Superior temporal gyrus (tissue), 1 donor: ENCODE measurements around the gene TMEM214.

ENCODE experiments used
- DNase-seq: peaks from one replicate; pipeline ENCODE4 v3.0.0-alpha.2; 2016; ENCODE audit errors: extremely low spot score

The TMEM214 gene

GRCh38 chr2:27010139-27010538 is 22.6 kb upstream of the TMEM214 start:
- no peak for DNase-seq

DNA sequence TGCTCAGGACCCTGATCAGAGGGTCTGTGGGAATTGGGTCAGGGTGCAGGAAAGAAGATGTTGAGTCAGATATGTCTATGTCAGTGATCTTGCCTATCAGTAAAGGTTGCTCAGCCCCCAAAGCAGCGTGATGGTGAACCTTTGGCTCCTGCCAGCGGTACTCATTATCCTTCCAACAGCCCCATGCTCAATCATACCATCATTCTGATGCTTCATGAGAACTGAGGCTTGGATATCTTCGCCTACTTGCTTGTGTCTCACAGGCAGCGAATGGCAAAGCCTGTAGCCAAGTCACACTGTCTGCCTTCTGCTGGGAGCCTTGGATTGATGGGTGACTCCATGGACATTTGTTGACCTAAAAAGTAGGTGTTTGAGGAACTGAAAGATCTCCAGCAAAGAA is 19.0 kb upstream of the TMEM214 start:
- DNase-seq = no peak

GRCh38 chr2:27014771-27015433 is 17.9 kb upstream of the TMEM214 start:
- peak; percentile 40 for DNase-seq

DNA sequence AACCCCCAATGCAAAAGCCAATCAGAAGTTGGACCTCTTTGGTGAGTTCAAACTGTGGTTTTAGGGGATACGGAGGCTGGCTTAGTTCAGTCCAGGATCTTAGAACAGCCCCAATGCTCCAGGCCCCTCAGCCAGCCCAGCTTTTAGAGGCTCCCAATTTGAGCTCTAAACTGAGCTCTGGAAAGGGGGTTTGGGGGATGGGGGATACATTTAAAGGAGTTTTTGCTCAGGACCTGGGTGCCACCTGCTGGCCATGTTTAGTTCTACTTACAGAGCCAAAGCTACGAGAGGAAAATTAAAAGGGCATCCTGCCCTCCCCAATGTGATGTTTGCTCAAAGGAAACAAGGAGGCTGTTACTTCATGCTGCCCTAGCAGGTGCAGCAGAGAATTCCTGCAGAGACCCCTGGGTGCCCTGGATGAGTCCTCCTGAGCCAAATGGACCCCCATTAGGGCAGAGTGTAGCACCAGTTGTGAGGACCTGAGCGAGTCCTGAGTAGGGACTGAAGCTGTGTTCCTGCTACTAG is 15.9 kb upstream of the TMEM214 start:
- DNase-seq = peak; percentile 79

DNA sequence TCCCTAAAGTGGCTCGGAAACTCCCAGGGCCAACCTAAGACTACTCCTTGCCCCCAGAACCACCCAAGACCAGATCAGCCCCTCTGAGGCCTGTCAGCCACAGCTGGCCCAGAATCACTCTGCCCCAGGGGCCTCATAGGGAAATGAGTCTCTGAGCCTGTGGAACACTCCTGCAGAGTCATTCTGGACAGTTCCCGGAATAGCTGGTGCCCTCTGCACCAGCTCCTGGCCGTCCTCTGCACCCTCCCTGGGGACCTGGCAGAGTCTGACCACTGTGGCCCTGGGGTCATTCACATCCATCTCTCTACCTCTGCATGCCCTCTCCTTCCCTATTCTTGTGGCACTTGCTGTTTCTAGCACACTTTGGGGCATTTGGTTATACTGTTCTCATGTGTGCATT is 14.6 kb upstream of the TMEM214 start:
- no peak for DNase-seq

- no peak for DNase-seq
Measured at GRCh38 chr2:27019459-27019858, 13.3 kb upstream of the TMEM214 start.

DNA sequence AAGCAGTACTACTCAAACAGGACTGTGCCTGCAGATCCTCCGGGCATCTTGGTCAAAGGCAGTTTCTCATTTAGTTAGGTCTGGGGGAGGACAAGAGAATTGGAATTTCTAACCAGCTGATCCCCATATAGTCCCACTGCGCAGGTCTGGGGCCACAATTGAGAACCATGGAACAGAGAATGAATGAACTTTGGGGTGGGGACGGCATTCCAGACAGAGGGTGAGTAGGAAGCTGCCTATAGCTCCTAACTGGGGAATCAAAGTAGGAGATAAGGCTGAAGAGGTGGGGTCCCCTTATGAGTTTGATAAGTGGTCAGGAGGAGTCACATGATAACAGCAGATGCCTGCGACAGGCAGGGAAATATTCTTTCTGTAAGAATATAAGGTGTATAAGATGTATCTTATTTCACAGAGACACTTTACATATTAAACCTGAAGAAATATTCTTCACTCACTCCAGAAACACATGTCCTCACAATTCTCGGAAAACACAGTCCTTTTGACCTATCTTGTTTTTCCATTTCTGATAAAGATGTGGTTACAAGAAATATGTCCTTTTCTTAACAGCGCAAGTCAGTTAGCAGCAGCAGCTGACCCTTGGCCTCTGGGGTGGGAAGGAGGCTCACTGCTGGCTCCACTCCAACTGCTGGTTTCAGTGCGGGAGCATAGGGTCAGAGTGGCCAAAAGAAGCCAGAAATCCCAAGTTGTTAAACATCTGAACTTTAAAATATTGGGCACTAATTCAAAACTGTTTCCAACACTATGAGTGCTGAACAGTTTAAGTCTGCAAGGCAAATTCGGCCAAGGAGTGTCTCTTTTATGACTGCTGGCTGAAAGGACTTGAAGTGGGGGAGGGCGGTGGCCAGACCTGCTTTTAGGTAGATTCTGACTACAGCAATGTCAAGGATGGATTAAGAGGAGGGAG is 12.6 kb upstream of the TMEM214 start:
- no peak for DNase-seq

GRCh38 chr2:27021253-27022049 is 11.3 kb upstream of the TMEM214 start:
- no peak for DNase-seq

DNA sequence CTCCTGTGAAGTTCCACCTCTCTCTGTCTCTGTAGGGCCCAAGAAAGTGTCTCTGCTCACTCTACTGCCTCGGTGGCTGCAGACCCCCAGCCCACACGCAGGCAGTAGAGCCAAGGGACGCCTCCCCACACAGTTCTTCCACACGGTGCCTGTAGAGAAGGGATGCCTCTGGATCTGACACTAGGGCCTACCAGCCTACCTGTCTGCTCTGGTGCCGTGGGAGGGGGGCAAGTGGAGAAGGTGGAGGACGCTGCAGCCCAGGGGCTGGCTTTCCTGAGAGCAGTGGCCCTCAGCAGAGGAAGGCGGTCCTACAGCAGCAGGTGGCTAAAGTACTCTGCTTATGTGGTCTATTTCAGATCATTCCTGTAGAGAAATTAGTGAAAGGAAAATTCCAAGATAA is 9.0 kb upstream of the TMEM214 start:
- DNase-seq = no peak

GRCh38 chr2:27024188-27024587 is 8.6 kb upstream of the TMEM214 start:
- no peak for DNase-seq

GRCh38 chr2:27024812-27025211 is 8.0 kb upstream of the TMEM214 start:
- no peak for DNase-seq

GRCh38 chr2:27025281-27025800 is 7.4 kb upstream of the TMEM214 start:
- no peak for DNase-seq

- no peak for DNase-seq
Measured at GRCh38 chr2:27025861-27026851, 6.6 kb upstream of the TMEM214 start.

GRCh38 chr2:27027211-27027651 is 5.5 kb upstream of the TMEM214 start:
- no peak for DNase-seq

- DNase-seq = no peak
Measured at GRCh38 chr2:27029051-27029450, 3.7 kb upstream of the TMEM214 start.

DNA sequence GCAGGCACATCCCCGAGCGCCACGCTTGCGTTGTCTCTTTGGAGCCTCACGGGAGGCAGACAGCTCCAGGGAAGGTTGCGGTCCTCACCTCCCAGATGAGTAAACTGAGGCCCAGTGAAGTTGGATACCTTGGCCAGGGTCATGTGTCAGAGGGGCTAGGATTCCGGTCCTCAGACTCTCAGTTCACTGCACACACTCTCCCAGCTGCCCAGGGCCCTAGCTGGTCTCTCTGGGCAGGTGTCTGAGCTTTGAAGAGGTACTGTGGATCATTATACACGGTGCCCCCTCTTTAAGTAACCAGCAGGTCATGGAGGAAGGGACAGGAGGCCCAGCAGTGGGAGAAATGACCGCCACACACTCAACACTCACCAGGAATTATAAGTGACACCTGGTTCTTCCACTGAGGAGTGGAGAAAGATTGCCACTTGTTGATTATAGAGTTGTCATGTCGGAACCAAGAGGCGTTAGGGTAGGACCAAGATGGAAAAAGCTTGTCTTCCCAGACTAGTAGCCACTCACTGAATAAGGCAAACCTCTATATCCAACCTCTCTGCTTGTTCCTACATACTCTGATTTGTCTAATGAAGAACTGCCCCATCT is 588 bp downstream of the TMEM214 start:
- DNase-seq = no peak

DNA sequence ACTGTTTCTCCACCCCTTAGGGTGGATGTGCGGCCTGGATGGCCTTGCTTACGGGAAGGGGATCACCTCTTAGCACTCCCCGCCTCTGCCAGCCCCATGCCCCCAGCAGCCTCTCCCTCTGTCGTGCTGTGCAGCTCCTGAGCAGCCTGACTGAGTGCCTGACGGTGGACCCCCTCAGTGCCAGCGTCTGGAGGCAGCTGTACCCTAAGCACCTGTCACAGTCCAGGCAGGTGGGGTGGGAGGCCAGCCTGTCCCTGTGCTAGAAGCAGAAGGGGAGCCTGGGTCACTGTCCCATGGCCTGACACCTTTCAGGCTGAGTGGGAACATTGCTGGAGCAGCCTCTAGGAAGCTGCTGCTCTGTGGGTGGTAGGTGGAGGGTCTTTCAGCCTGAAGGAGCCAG is 5.2 kb downstream of the TMEM214 start:
- DNase-seq = no peak

DNA sequence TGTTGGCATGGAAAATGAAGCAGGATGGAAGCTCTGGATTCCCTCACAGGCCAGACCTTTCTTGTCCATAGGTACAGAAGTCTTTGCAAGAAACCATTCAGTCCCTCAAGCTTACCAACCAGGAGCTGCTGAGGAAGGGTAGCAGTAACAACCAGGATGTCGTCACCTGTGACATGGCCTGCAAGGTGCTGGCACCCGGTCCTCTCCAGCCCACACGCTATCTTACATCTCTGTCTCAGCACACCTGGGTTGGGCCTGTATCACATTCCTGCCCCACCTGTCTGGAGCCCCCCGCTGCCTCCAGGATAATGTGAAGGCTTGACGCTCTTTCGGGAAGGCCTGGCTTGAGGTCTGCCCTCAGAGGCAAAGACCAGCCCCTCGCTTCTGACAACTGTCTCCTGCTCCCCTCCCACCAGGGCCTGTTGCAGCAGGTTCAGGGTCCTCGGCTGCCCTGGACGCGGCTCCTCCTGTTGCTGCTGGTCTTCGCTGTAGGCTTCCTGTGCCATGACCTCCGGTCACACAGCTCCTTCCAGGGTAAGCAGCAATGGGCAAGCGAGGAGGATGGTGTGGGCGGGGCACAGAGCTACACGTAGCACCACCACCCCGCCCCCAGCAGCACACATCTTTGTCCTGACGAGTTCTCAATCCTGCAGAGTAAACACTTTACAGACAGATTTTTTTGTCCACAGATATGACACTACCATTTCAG is 6.0 kb downstream of the TMEM214 start:
- DNase-seq = no peak

- DNase-seq = no peak
Measured at GRCh38 chr2:27039426-27039825, 6.7 kb downstream of the TMEM214 start.
